CD4-positive, alpha-beta T cell treated with Interleukin-6 for 4 hours (primary cell): ENCODE results near the gene MARVELD2.
"Not testable (repeated sequence)": the region's sequence is repeated elsewhere in the genome, so short reads cannot be mapped to it uniquely, and the experiment has no call there.

Experiments
- DNase-seq: peaks from one replicate; pipeline ENCODE4 v3.0.0-alpha.2; 2020; ENCODE audit warnings: mixed read lengths

The MARVELD2 gene

GRCh38 chr5:69414885-69415583 is at the start of gene MARVELD2:
Gene MARVELD2, plus strand, starts transcription at chr5:69415116. Its CDS starts 4,270 bp downstream, at chr5:69419386.
- DNase-seq = peak; percentile 71

- no peak for DNase-seq
Observed at GRCh38 chr5:69367697-69368279, 47.1 kb upstream of the MARVELD2 start.

- peak; percentile 6 for DNase-seq
Observed at GRCh38 chr5:69368458-69369339, 46.2 kb upstream of the MARVELD2 start.

GRCh38 chr5:69369340-69370121 is 45.4 kb upstream of the MARVELD2 start, which contains the start of the genes AK6, RAD17 and TAF9:
Gene AK6, minus strand, starts transcription at chr5:69369520. Its CDS starts 30 bp downstream, at chr5:69369490.
Gene RAD17, plus strand, starts transcription at chr5:69369818. Its CDS starts 2,391 bp downstream, at chr5:69372209.
Gene TAF9, minus strand, starts transcription at chr5:69369520. Its CDS starts 3,783 bp downstream, at chr5:69365737.
- peak; percentile 91 for DNase-seq

- DNase-seq = not testable (repeated sequence)
Observed at GRCh38 chr5:69370335-69370734, 44.6 kb upstream of the MARVELD2 start.

- DNase-seq = no peak
Observed at GRCh38 chr5:69372394-69372793, 42.5 kb upstream of the MARVELD2 start.

GRCh38 chr5:69374911-69375446 is 39.9 kb upstream of the MARVELD2 start:
- no peak for DNase-seq

- DNase-seq = no peak
Observed at GRCh38 chr5:69378376-69378775, 36.5 kb upstream of the MARVELD2 start.

- DNase-seq = no peak
Observed at GRCh38 chr5:69404659-69405330, 10.1 kb upstream of the MARVELD2 start.

GRCh38 chr5:69415584-69415958 is 655 bp downstream of the MARVELD2 start:
- no peak for DNase-seq

- DNase-seq = no peak
Observed at GRCh38 chr5:69416180-69416579, 1.3 kb downstream of the MARVELD2 start.

- no peak for DNase-seq
Observed at GRCh38 chr5:69416699-69417098, 1.8 kb downstream of the MARVELD2 start.

GRCh38 chr5:69418554-69418953 is 3.6 kb downstream of the MARVELD2 start:
- no peak for DNase-seq

- DNase-seq = no peak
Observed at GRCh38 chr5:69431424-69432303, 16.7 kb downstream of the MARVELD2 start.

- DNase-seq = no peak
Observed at GRCh38 chr5:69432412-69433206, 17.7 kb downstream of the MARVELD2 start.

- DNase-seq = not testable (repeated sequence)
Observed at GRCh38 chr5:69435276-69435884, 20.5 kb downstream of the MARVELD2 start.

GRCh38 chr5:69444127-69444754 is 29.3 kb downstream of the MARVELD2 start:
- DNase-seq = no peak

- DNase-seq = no peak
Observed at GRCh38 chr5:69449511-69449910, 34.6 kb downstream of the MARVELD2 start.

- DNase-seq = no peak
Observed at GRCh38 chr5:69450116-69450515, 35.2 kb downstream of the MARVELD2 start.
